OCI-LY3 (cell line): ENCODE results near the gene NUTF2.

ENCODE experiments used
- CTCF ChIP-seq: fragments of 200-600, 300-600 bp; sonication (generic); IDR thresholded peaks from 2 replicates; pipeline ENCODE4 v1.5.1; 2014; ENCODE audit warnings: antibody characterized with exemption, low read length, low read depth
- EZH2phosphoT487 ChIP-seq: fragments of 200-600 bp; shearing (Covaris generic); IDR thresholded peaks from 2 replicates; pipeline ENCODE4 v1.6.1; 2018; ENCODE audit warnings: antibody characterized with exemption, mixed run types, low read depth

- TF ChIP-seq CTCF (no peak), EZH2phosphoT487 (no peak)
Measured at GRCh38 chr16:67881621-67882161, 35.0 kb downstream of the NUTF2 start.
